ENCODE measurements around the gene PRKACA.
"Not testable (repeated sequence)": the region's sequence is repeated elsewhere in the genome, so short reads cannot be mapped to it uniquely, and the experiment has no call there.

PRKACA gene

DNA sequence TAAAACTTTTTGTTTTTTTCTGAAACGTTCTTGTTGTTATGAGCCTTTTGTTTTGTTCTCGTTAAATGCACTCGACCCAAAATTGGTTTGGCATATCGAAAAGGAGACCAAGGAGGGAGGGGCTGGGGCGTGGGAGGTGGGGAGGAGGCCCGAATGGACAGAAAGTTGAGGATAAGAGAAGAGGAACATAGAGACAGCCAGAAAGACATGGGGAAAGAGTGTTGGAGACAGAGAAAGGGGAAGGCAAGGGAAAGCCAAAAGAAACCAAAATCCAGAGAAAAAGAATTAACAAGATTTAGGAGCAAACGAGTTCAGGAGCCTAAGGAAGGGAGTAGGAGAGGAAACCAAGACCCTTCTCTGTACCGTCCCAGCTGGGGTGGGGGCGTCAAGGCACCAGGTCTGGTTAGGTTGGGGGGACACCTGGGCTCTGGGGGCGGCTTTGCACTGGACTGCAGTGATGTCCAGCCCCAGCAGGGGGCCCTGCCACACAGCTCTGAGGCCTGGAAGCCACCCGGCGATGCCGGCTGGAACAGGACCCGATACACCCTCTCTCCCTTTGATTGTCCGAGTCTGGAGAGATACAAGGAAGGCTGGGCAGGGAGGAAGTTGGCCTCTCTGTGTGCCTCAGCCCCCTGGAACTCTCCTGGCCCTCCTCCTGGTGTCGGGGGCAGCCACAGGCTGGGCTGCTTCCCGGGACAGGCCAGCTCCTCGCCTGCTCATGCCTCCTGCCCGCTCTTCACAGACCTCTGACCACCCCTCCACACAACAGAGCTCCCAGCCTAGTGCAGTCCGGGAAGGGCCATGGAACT lies 30.4 kb upstream of the PRKACA start:
- DNase-seq: peak; percentile 80

GRCh38 chr19:14146789-14147216 lies 29.2 kb upstream of the PRKACA start:
- DNase-seq: no peak

- DNase-seq: not testable (repeated sequence)
Measured at GRCh38 chr19:14146169-14146568, 28.6 kb upstream of the PRKACA start.

- DNase-seq: no peak
Measured at GRCh38 chr19:14145381-14145780, 27.8 kb upstream of the PRKACA start.

- DNase-seq: no peak
Measured at GRCh38 chr19:14142262-14143190, 25.0 kb upstream of the PRKACA start.

DNA sequence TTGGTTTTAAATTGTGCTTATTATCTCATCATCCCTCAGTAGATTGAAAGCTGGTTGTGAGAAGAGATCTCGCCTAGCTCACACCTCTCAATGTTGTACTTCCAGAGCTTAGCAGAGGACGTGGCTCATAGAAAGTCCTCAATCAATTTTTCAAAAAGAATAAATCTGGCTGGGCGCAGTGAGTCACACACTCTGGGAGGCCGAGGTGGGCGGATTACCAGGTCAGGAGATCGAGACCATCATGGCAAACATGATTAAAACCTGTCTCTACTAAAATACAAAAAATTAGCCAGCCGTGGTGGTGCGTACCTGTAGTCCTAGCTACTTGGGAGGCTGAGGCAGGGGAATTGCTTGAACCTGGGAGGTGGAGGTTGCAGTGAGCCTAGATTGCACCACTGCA lies 23.5 kb upstream of the PRKACA start:
- DNase-seq: no peak

DNA sequence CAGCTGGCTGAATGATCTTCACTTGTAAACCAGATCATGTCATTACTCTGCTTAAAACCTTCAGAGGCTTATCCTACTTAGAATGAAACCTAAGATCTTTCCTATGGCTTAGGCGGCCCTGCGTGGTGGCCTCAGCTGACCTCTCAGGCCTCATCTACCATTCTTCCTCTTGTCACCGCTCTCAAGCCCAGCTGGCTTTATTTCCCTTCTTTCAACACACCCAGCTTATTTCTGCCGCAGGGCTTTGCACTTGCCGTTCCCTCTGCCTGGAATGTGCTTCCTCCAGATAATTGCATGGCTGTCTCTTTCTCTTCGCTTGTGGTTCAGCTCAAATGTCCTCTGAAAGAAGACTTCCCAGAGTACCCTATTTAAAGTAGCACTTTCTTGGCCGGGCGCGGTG lies 22.4 kb upstream of the PRKACA start:
- DNase-seq: no peak

DNA sequence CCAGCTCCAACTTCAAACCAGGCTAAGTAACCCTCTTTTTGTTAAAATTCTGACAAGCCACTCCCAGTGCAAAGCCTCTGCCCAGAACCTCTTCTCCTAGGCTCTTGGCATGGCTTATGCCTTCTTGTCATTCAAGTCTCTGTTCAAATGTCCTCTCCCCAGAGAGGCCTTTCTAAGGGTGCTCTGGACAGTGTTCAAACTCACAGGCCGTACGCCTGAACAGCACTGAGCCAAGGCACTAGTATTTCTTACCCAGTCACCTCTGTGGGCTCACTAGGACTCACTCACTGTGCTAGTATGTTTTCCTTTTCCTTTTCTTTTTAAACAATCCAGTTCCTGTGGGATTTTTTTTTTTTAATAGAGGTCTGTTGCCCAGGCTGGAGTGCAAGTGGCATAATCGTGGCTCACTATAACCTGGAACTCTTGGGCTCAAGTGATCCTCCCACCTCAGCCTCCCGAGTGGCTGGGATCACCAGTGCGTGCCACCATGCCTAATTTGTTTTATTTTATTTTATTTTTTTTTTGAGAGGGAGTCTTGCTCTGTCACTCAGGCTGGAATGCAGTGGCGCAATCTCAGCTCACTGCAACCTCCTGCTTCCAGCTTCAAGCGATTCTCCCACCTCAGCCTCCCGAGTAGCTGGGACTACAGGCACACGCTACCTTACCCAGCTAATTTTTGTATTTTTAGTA lies 21.2 kb upstream of the PRKACA start:
- no peak for DNase-seq

GRCh38 chr19:14136509-14137281 lies 19.1 kb upstream of the PRKACA start, which contains the start of gene ASF1B:
Gene ASF1B, minus strand, starts transcription at chr19:14136589. Its CDS starts 133 bp downstream, at chr19:14136456.
- peak; percentile 97 for DNase-seq

DNA sequence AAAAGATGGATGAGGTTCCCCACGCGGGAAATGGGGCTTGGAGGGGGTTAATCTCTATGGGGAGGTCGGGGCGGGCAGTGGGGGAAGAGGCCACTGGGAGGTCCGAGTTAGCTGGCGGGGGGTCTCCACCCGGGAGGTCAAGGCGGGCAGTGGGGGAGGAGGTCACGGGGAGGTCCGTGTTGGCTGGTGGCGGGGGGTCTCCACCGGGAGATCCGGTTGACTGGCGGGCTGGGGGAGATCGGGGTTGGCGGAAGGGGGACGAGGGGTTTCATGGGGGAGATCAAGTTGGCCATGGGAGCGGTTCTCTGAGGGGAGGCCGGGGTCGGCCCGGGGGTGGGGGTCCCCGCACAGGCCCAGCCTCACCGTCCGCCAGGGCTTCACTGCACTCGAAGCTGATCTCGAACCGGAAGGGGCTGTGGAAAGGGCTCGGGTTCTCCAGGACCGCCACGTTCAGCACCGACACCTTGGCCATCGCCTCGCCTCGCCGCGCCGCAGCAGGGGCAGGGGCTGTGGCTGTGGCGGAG lies 18.5 kb upstream of the PRKACA start:
- no peak for DNase-seq

GRCh38 chr19:14135355-14135754 lies 17.8 kb upstream of the PRKACA start:
- no peak for DNase-seq

GRCh38 chr19:14127929-14128509 lies 10.5 kb upstream of the PRKACA start:
- DNase-seq: no peak

DNA sequence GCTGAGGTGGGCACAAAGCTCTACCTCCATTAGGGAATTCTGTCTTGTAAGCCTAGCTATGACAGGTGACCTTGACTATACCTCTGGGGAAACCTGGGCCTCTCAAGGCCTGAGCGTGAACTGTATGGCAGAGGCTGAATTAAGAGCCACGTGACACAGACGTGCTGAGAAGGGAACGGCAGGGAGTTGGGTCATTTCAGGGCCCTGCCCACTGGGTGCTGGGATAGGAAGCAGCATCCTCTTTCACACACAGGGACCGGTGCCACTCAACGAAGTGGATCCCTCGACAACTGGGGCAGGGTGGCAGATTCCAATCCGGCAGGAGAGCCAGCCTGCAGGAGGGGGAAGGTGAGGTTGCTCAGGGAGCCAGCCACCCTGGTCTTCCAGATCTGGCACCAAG lies 9.6 kb upstream of the PRKACA start:
- DNase-seq: no peak

DNA sequence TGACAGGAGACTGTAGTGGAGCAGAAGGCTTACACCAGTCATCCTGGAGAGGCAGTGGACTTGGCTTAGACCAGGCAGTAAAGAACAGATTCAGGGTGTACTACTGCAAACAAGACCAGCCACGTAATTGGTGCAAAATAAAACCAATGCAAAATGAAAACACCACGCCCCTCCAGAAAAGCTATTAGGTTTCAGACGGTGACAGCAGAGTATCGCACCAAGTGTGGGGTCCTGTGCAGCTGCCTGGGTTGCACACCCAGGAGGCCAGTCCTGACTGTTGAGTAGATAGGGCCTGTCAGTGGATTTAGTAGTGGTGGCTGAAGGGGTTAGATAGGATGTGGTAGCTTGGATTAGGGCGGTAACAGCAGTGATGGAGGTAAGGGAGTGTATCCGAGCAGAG lies 5.4 kb upstream of the PRKACA start:
- DNase-seq: no peak

GRCh38 chr19:14120497-14120780 lies 2.9 kb upstream of the PRKACA start:
- DNase-seq: no peak

DNA sequence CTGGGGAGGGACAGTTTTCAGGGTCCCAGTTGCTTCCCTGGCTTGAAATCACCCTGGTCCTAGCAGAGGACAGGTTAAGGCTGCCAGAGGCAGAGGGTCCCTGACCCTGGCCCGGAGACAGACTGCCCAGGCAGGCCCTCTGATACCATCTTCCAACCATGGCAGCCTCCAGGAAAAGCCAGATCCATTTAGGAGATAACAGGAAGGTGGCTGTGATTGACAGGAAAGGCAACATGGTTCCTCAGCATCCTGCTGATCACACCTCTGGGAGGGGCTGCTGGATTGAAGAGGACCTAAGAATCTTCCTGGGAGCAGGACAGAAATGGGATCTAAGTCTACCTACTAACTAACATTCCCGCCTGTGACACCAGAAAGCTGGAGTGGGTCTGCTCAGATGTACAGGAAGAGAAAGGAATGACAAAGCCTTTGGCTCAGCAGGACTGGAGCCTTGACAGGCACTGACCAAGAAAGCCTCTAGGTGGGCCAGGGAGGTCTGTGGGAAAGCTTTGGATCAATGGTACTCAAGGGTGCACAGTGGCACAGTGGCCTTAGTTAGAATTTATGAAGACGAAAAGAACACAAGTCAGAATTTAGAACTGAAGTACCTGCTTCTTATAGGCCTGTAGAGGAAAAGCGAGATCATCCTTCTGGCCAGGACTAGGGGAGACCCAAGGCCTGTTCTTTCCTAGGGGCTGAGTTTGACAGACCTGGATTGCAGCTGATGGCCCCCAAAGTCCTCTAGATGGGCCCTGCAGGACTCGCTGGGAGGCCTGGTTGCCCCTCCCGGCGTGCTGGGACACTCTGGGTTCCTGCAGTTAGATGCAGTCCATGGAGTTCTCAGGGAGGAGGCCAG lies 2.3 kb upstream of the PRKACA start:
- no peak for DNase-seq

GRCh38 chr19:14119146-14119545 lies 1.6 kb upstream of the PRKACA start:
- no peak for DNase-seq

GRCh38 chr19:14118165-14119051 lies 846 bp upstream of the PRKACA start:
- peak; percentile 62 for DNase-seq

DNA sequence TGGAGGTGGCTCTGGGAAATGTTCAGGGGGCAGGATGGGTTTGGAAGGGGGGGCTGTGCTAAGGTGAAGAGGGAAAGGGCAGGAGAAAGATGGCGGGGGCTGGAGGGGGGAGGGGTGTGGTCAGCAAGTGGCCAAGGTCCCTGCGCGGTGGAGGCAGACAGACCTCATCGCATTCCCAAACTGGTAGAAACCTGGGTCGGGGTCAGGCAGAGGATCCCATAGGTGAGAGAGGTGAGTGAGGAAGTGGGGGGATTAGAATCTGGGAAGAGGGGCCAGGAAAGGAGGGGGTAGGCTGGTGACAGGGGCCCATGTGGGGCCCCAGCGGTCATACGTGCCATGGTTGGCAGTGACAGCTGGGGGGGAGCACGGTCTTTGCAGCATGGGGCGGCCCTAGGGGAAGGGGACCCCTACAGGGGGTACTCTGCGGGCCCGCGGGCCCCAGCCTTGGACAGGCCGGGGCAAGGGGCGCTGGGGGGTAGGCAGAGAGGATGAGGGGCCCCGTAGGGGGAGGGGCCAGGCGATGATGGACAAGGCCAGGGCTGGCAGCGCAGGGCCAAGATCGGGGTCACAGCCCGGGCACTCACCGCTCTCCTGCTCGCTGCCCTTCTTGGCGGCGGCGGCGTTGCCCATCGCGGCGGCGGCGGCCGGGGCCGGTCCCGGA lies 514 bp downstream of the PRKACA start:
- DNase-seq: peak; percentile 64

Measured in activated CD8-positive, alpha-beta memory T cell treated with anti-CD3 and anti-CD28 coated beads, Interleukin-2, amount 50 U/mL, for 48 hours (primary cell).